ENCODE measurements around the gene SCN4A. TPM values are rescaled to one million over a fixed set of nuclear protein-coding genes. Genes with fewer than 3 reads are reported as not detected.

The SCN4A gene
- total and polyA plus RNA-seq, 8 donors = 0.04 to 1.7 (median 0.29) TPM

GRCh38 chr17:63941162-63941561 lies 31.6 kb downstream of the SCN4A start:
- Histone ChIP-seq H3K36me3 (no peaks in the 10 kb centered on the region), H3K27ac (no peak overlapping the region), H3K4me3 (no peak overlapping the region), H3K9me3 (no peaks in the 10 kb centered on the region), H3K27me3 (no peaks in the 10 kb centered on the region), H3K4me1 (no peaks in the 10 kb centered on the region)
- peak in 1 of 6 donors; percentile 16 for DNase-seq
- 82 to 86% methylated on average over 12 of the region's 12 CpGs for WGBS, 2 donors
- FAIRE-seq = no peak
- intact Hi-C loops (cut with DNase I) = no loop called here
- ATAC-seq = no peak
- no peak for TF ChIP-seq CTCF (IDR thresholded peaks at IDR 0.05)

DNA sequence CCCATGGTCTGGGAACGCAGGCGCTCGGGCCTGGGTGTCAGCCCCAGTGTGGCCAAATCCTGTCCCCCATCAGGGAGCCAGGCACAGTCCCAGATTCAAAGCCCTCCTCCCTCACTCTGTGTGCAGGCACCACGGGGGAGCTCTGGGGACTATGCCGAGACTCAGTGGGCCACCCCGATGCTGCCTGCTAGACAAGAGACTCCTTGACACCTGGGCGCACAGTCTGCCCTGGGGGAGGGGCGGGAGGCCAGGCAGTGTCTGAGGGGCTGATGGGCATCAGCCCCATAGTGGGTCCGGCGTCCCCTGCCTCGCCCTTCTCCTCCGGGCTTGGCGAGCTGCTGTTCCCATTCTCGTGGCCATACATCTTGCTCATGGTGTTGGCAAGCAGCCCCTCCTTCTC lies 32.1 kb downstream of the SCN4A start:
- no peaks in the 10 kb centered on the region for H3K9me3 ChIP-seq
- H3K36me3 ChIP-seq = no peaks in the 10 kb centered on the region
- no peak for FAIRE-seq
- intact Hi-C loops (cut with DNase I) = no loop called here
- no peak for ATAC-seq
- no peak overlapping the region for H3K4me3 ChIP-seq
- peak in 1 of 6 donors; percentile 58 for DNase-seq
- no peak overlapping the region for H3K27ac ChIP-seq
- no peaks in the 10 kb centered on the region for H3K27me3 ChIP-seq
- H3K4me1 ChIP-seq = no peaks in the 10 kb centered on the region
- WGBS, 2 donors = 85 to 93% methylated on average over 13 to 14 of the region's 14 CpGs
- no peak for TF ChIP-seq CTCF (IDR thresholded peaks at IDR 0.05)

- H3K4me1 ChIP-seq = no peaks in the 10 kb centered on the region
- DNase-seq = peak in 1 of 6 donors; percentile 18
- no peak for ATAC-seq
- no peaks in the 10 kb centered on the region for H3K9me3 ChIP-seq
- no peak overlapping the region for H3K4me3 ChIP-seq
- TF ChIP-seq CTCF (IDR thresholded peaks at IDR 0.05) = no peak
- H3K27me3 ChIP-seq = no peaks in the 10 kb centered on the region
- no peak for FAIRE-seq
- intact Hi-C loops (cut with DNase I) = no loop called here
- no peak overlapping the region for H3K27ac ChIP-seq
- WGBS, 2 donors = 76 to 86% methylated on average over 6 of the region's 6 CpGs
- H3K36me3 ChIP-seq = no peaks in the 10 kb centered on the region
Measured at GRCh38 chr17:63939884-63940283, 32.8 kb downstream of the SCN4A start.

DNA sequence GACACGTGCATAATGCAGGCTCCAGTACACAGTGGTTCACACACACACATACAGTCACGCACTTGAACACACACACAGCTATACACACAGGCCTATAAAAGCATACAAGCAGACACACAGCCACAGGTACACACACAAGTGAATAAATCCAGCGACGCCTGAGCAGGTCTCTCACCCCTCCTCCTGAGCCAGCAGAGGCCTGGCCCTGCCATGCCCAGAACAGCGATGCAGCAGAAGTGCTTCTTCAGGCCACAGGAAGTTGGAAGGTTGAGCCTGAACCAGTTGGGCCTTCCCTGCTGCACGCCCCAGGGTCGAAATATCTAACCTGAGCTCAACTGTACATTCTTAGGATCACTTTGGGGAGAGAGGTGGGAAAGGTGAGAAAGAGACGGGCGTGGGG lies 33.3 kb downstream of the SCN4A start:
- WGBS, 2 donors = 88 to 89% methylated on average over 9 of the region's 9 CpGs
- intact Hi-C loops (cut with DNase I) = no loop called here
- DNase-seq (peak in 2 of 6 donors; percentile 5 to 16), FAIRE-seq (no peak), ATAC-seq (no peak)
- Histone ChIP-seq H3K4me1 (no peaks in the 10 kb centered on the region), H3K36me3 (no peaks in the 10 kb centered on the region), H3K27me3 (no peaks in the 10 kb centered on the region), H3K4me3 (no peak overlapping the region), H3K9me3 (no peaks in the 10 kb centered on the region), H3K27ac (no peak overlapping the region)
- TF ChIP-seq CTCF (IDR thresholded peaks at IDR 0.05) = no peak

GRCh38 chr17:63937920-63938319 lies 34.8 kb downstream of the SCN4A start:
- TF ChIP-seq CTCF (IDR thresholded peaks at IDR 0.05) = no peak
- ATAC-seq (no peak), DNase-seq (peak in 2 of 6 donors; percentile 4 to 22), FAIRE-seq (no peak)
- 91 to 95% methylated on average over 4 of the region's 4 CpGs for WGBS, 2 donors
- no peak overlapping the region for H3K27ac ChIP-seq
- H3K4me1 ChIP-seq = no peaks in the 10 kb centered on the region
- intact Hi-C loops (cut with DNase I) = no loop called here
- H3K9me3 ChIP-seq = no peaks in the 10 kb centered on the region
- H3K27me3 ChIP-seq = no peaks in the 10 kb centered on the region
- no peak overlapping the region for H3K4me3 ChIP-seq
- no peaks in the 10 kb centered on the region for H3K36me3 ChIP-seq

All from pancreas (tissue), 10 donors.